ENCODE data around the gene AMBRA1.

GRCh38 chr11:46457659-46458424 is 136.0 kb downstream of the AMBRA1 start:
- TF ChIP-seq, protein P1, sequence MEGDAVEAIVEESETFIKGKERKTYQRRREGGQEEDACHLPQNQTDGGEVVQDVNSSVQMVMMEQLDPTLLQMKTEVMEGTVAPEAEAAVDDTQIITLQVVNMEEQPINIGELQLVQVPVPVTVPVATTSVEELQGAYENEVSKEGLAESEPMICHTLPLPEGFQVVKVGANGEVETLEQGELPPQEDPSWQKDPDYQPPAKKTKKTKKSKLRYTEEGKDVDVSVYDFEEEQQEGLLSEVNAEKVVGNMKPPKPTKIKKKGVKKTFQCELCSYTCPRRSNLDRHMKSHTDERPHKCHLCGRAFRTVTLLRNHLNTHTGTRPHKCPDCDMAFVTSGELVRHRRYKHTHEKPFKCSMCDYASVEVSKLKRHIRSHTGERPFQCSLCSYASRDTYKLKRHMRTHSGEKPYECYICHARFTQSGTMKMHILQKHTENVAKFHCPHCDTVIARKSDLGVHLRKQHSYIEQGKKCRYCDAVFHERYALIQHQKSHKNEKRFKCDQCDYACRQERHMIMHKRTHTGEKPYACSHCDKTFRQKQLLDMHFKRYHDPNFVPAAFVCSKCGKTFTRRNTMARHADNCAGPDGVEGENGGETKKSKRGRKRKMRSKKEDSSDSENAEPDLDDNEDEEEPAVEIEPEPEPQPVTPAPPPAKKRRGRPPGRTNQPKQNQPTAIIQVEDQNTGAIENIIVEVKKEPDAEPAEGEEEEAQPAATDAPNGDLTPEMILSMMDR (IDR thresholded peaks at IDR 0.05) = no peak
- TF ChIP-seq EP300 (IDR thresholded peaks at IDR 0.05) (no peak), POLR2A (IDR thresholded peaks at IDR 0.05; ENCODE audit: low read length) (no peak), GATA3 (IDR thresholded peaks at IDR 0.05; ENCODE audit: borderline replicate concordance) (no peak), EHMT2 (IDR thresholded peaks at IDR 0.05; ENCODE audit: low read depth) (no peak), MAX (IDR thresholded peaks at IDR 0.05) (no peak), MYC (IDR thresholded peaks at IDR 0.05; ENCODE audit: borderline replicate concordance, low read length) (no peak), CHD2 (IDR thresholded peaks at IDR 0.05; ENCODE audit: low read length, partially characterized antibody) (no peak), KDM1A (IDR thresholded peaks at IDR 0.05; ENCODE audit: low read depth) (no peak), HOXB5 (CRISPR knock-in tag; IDR thresholded peaks at IDR 0.05) (no peak), SMC3 (IDR thresholded peaks at IDR 0.05) (no peak), MAZ (IDR thresholded peaks at IDR 0.05; ENCODE audit: borderline replicate concordance, low read depth, low read length) (no peak), REST (IDR thresholded peaks at IDR 0.05) (no peak)
- TF ChIP-seq, protein P2, sequence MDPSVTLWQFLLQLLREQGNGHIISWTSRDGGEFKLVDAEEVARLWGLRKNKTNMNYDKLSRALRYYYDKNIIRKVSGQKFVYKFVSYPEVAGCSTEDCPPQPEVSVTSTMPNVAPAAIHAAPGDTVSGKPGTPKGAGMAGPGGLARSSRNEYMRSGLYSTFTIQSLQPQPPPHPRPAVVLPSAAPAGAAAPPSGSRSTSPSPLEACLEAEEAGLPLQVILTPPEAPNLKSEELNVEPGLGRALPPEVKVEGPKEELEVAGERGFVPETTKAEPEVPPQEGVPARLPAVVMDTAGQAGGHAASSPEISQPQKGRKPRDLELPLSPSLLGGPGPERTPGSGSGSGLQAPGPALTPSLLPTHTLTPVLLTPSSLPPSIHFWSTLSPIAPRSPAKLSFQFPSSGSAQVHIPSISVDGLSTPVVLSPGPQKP (IDR thresholded peaks at IDR 0.05; ENCODE audit: low read depth, low read length) = no peak

Data from A549 (cell line).